ENCODE data around the gene STOX2. TPM values are rescaled to one million over a fixed set of nuclear protein-coding genes. Genes with fewer than 3 reads are reported as not detected.

The STOX2 gene
- 0.82 and 1.1 TPM in 2 replicates for total RNA-seq (ENCODE audit: low replicate concordance)

DNA sequence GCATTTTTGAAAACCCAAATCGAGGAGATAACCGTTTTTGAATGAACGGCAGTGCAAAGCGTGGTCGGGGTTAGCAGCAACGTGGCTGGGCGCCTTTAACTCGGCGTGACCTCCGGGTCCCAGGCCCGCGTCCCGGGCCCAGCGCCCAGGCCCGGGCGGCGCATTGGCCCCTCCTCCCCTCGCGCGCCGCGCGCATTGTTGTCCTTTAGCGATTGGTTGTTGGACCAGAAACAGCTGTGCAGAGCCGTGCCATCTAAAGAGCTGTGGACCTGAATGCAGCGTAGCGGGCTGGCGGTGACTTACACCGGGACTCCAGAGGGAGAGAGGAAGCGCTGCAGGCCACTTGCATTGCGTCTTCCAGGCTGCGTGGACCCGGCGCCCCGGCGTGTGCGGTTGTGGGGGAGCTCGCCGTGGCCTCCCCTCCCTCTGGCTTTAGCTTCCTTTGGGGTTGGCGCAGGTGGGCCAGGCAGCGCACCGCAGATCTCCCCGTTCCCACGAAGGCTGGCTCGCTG lies at the start of gene STOX2:
STOX2 (plus strand) TSS at position 227 of the 512 bp plus-strand sequence. CDS start 1,484 bp downstream, outside the sequence.

Other genes with a start within 250 kb of the STOX2 start
- gene RWDD4, start 246.1 kb upstream of the STOX2 start, total RNA-seq (ENCODE audit: low replicate concordance) = 3.9 and 16.2 TPM in 2 replicates
- gene TRAPPC11, start 246.0 kb upstream of the STOX2 start, total RNA-seq (ENCODE audit: low replicate concordance) = 20.0 and 33.7 TPM in 2 replicates